CD14-positive monocyte (primary cell): ENCODE measurements around the gene SPAST. TPM values are rescaled to one million over a fixed set of nuclear protein-coding genes. Genes with fewer than 3 reads are reported as not detected.

ENCODE experiments used
- DNase-seq, 3 donors: peaks; one replicate each; pipeline ENCODE4 v3.0.0-alpha.2; 2011 to 2022
- H2AFZ ChIP-seq: 2 replicates; pipeline ENCODE4 v1.6.0; 2012; ENCODE audit warnings: mild to moderate bottlenecking, low read depth, low read length, inconsistent platforms; ENCODE audit not compliant: insufficient read depth, poor library complexity, severe bottlenecking
- H3K27ac ChIP-seq, 2 donors: 1 replicate in 1 of 2; 2 replicates in 1 of 2; pipeline ENCODE4 v1.5.1; 2012 to 2013; ENCODE audit warnings: low read length in 2 of 2, control low read depth in 1 of 2, inconsistent platforms in 1 of 2, low read depth in 1 of 2, mild to moderate bottlenecking in 1 of 2
- H3K27me3 ChIP-seq, 2 donors: one replicate each; pipeline versions ENCODE4 v1.6.0 to v1.6.1; 2011 to 2013; ENCODE audit warnings: low read length in 2 of 2; ENCODE audit not compliant: control insufficient read depth in 2 of 2, insufficient read depth in 2 of 2
- H3K36me3 ChIP-seq, 2 donors: replicated peaks in 1 of 2; 1 replicate in 1 of 2; 2 replicates in 1 of 2; pipeline versions ENCODE4 v1.5.1 to v1.6.1; 2012 to 2013; ENCODE audit warnings: low read length in 2 of 2, control low read depth in 1 of 2, inconsistent platforms in 1 of 2, mild to moderate bottlenecking in 1 of 2; ENCODE audit not compliant: insufficient read depth in 2 of 2, control insufficient read depth in 1 of 2
- H3K4me1 ChIP-seq, 2 donors: 1 replicate in 1 of 2; 2 replicates in 1 of 2; pipeline versions ENCODE4 v1.5.1 to v1.6.1; 2012 to 2013; ENCODE audit warnings: low read length in 2 of 2, control low read depth in 1 of 2, inconsistent platforms in 1 of 2, mild to moderate bottlenecking in 1 of 2, moderate library complexity in 1 of 2; ENCODE audit not compliant: insufficient read depth in 2 of 2, control insufficient read depth in 1 of 2
- H3K4me2 ChIP-seq: replicated peaks from 2 replicates; pipeline ENCODE3; 2012; ENCODE audit warnings: low read length, moderate library complexity, mild to moderate bottlenecking; ENCODE audit not compliant: poor library complexity, severe bottlenecking; ENCODE audit errors: extremely low read depth
- H3K4me3 ChIP-seq, 3 experiments: fragments of 200-600 bp in 1 of 3; sonication (generic) in 1 of 3; replicated peaks in 1 of 3; 1 replicate in 2 of 3; 2 replicates in 1 of 3; pipeline ENCODE4 v1.5.1; 2011 to 2013; ENCODE audit warnings: low read length in 3 of 3, mild to moderate bottlenecking in 3 of 3, control low read depth in 2 of 3, low read depth in 2 of 3, inconsistent platforms in 1 of 3, moderate library complexity in 1 of 3
- H3K79me2 ChIP-seq: 2 replicates; pipeline ENCODE4 v1.6.0; 2012; ENCODE audit warnings: mild to moderate bottlenecking, control low read depth, inconsistent platforms, low read length, moderate library complexity; ENCODE audit not compliant: insufficient read depth
- H3K9ac ChIP-seq: 2 replicates; pipeline ENCODE4 v1.6.0; 2017; ENCODE audit warnings: low read length, mild to moderate bottlenecking; ENCODE audit not compliant: insufficient read depth, poor library complexity, severe bottlenecking
- H3K9me3 ChIP-seq, 2 donors: replicated peaks in 1 of 2; 1 replicate in 1 of 2; 2 replicates in 1 of 2; pipeline versions ENCODE4 v1.5.1 to v1.6.1; 2012 to 2013; ENCODE audit warnings: low read length in 2 of 2, control low read depth in 1 of 2; ENCODE audit not compliant: control insufficient read depth in 1 of 2, insufficient read depth in 1 of 2
- H4K20me1 ChIP-seq: 2 replicates; pipeline ENCODE4 v1.6.0; 2012; ENCODE audit warnings: mild to moderate bottlenecking, low read length, control low read depth, moderate library complexity; ENCODE audit not compliant: insufficient read depth
- H3K27ac Mint-ChIP-seq, 7 donors: one replicate each; pipeline ENCODE4 v1.8.0; 2020; ENCODE audit warnings: mild to moderate bottlenecking in 7 of 7, mixed read lengths in 7 of 7, moderate library complexity in 6 of 7, inconsistent platforms in 2 of 7
- H3K27me3 Mint-ChIP-seq, 3 donors: one replicate each; pipeline ENCODE4 v1.8.0; 2021 to 2022; ENCODE audit warnings: low read depth in 3 of 3, mild to moderate bottlenecking in 3 of 3, mixed read lengths in 3 of 3, moderate library complexity in 3 of 3, inconsistent platforms in 1 of 3
- H3K36me3 Mint-ChIP-seq, 2 donors: one replicate each; pipeline ENCODE4 v1.8.0; 2020; ENCODE audit warnings: mixed read lengths in 2 of 2, inconsistent platforms in 1 of 2, mild to moderate bottlenecking in 1 of 2
- H3K4me1 Mint-ChIP-seq: one replicate; pipeline ENCODE4 v1.8.0; 2020; ENCODE audit warnings: mild to moderate bottlenecking, mixed read lengths
- H3K4me3 Mint-ChIP-seq, 2 donors: one replicate each; pipeline ENCODE4 v1.8.0; 2020; ENCODE audit warnings: mild to moderate bottlenecking in 2 of 2, mixed read lengths in 2 of 2, moderate library complexity in 1 of 2
- H3K9me3 Mint-ChIP-seq, 7 donors: one replicate each; pipeline ENCODE4 v1.8.0; 2020 to 2022; ENCODE audit warnings: mixed read lengths in 7 of 7, mild to moderate bottlenecking in 6 of 7, moderate library complexity in 6 of 7, inconsistent platforms in 2 of 7
- CTCF ChIP-seq: fragments of 200-600 bp; IDR thresholded peaks from one replicate; pipeline ENCODE4 v1.8.0; 2022; ENCODE audit warnings: antibody characterized with exemption, mild to moderate bottlenecking
- WGBS: methylation state at CpG from one replicate; pipeline ENCODE4 v1.1.5; 2013; ENCODE audit warnings: missing lambda C conversion rate; ENCODE audit not compliant: insufficient coverage; 5-methylcytosine and 5-hydroxymethylcytosine counted together
- intact Hi-C, 2 donors: fragments of 100-400 bp; cut with micrococcal nuclease; formaldehyde crosslinking; loops; one replicate each; pipeline versions ENCODE4 v1.15.0 to v1.15.1; 2023
- polyA plus RNA-seq, 3 donors: library from polyadenylated mRNA; depleted of rRNA in 1 of 3; unstranded in 2 of 3; stranded (reverse) in 1 of 3; fragments of 300-500 nt in 2 of 3; fragments of >200 nt in 1 of 3; fragmentation: Illumina TruSeq in 2 of 3; gene quantifications; 1 replicate in 2 of 3; 2 replicates in 1 of 3; pipeline ENCODE4 v1.2.3, GENCODE V29; 2012 to 2021

The SPAST gene
- polyA plus RNA-seq, 3 donors: 10.4 to 17.4 (median 14.0) TPM

GRCh38 chr2:32124660-32125059 is 61.3 kb downstream of the SPAST start:
- Histone ChIP-seq H3K9ac (no peak overlapping the region), H3K4me1 (no peaks in the 10 kb centered on the region), H2AFZ (no peak overlapping the region), H3K79me2 (no peaks in the 10 kb centered on the region), H3K27ac (no peak overlapping the region), H4K20me1 (no peaks in the 10 kb centered on the region), H3K4me3 (no peak overlapping the region), H3K4me2 (no peak overlapping the region), H3K36me3 (peaks cover 67 to 94% of the 10 kb centered on the region in 2 donors), H3K9me3 (no peaks in the 10 kb centered on the region), H3K27me3 (no peaks in the 10 kb centered on the region)
- Mint-ChIP-seq H3K36me3 (peaks cover 65 to 85% of the 10 kb centered on the region in 2 donors), H3K9me3 (peaks cover 0 to 4% (median 0%) of the 10 kb centered on the region in 7 donors), H3K27me3 (peaks cover 0 to 2% (median 0%) of the 10 kb centered on the region in 3 donors), H3K4me3 (no peak overlapping the region), H3K27ac (peak overlapping the region in 2 of 7 donors; percentile 32 to 33), H3K4me1 (no peaks in the 10 kb centered on the region)
- DNase-seq: no peak
- TF ChIP-seq CTCF: no peak
- intact Hi-C loops: no loop called here

- peaks cover 0 to 2% (median 2%) of the 10 kb centered on the region in 3 donors for H3K27me3 Mint-ChIP-seq
- peaks cover 4 to 6% of the 10 kb centered on the region in 2 donors for H3K4me1 ChIP-seq
- no peaks in the 10 kb centered on the region for H3K9me3 ChIP-seq
- H4K20me1 ChIP-seq: no peaks in the 10 kb centered on the region
- H3K79me2 ChIP-seq: peaks cover 1% of the 10 kb centered on the region
- no peaks in the 10 kb centered on the region for H3K27me3 ChIP-seq
- intact Hi-C loops: no loop called here
- H3K36me3 ChIP-seq: peaks cover 52 to 79% of the 10 kb centered on the region in 2 donors
- no peak overlapping the region for H3K27ac ChIP-seq
- H3K36me3 Mint-ChIP-seq: peaks cover 60 to 74% of the 10 kb centered on the region in 2 donors
- H3K4me2 ChIP-seq: no peak overlapping the region
- no peak overlapping the region for H2AFZ ChIP-seq
- WGBS: 100% methylated on average over 1 of the region's 1 CpG
- peaks cover 3% of the 10 kb centered on the region for H3K4me1 Mint-ChIP-seq
- no peak overlapping the region for H3K9ac ChIP-seq
- TF ChIP-seq CTCF: no peak
- no peak overlapping the region for H3K4me3 Mint-ChIP-seq
- peaks cover 0 to 4% (median 2%) of the 10 kb centered on the region in 7 donors for H3K9me3 Mint-ChIP-seq
- DNase-seq: no peak
- no peak overlapping the region for H3K4me3 ChIP-seq
- H3K27ac Mint-ChIP-seq: peak overlapping the region in 1 of 7 donors; percentile 10
Measured at GRCh38 chr2:32128636-32129035, 65.3 kb downstream of the SPAST start.
